K562 (cell line): ENCODE data around the gene KRT26. TPM values are rescaled to one million over a fixed set of nuclear protein-coding genes. Genes with fewer than 3 reads are reported as not detected.
A peak's percentile ranks its signal among the peaks of the same experiment; 100 is the strongest.

Experiments used
- IRF2 ChIP-seq: sonication (generic); formaldehyde crosslinking; IDR thresholded peaks from 2 replicates; pipeline ENCODE4 v1.8.1; 2022; ENCODE audit warnings: mild to moderate bottlenecking, missing genetic modification reagents
- MIER1 ChIP-seq: fragments of 450-650 bp; IDR thresholded peaks from 2 replicates; pipeline ENCODE4 v1.6.1; 2016; ENCODE audit warnings: antibody characterized with exemption, mild to moderate bottlenecking, low read depth
- NCOA1 ChIP-seq: fragments of 450-650 bp; IDR thresholded peaks from 2 replicates; pipeline ENCODE4 v1.6.1; 2016; ENCODE audit warnings: low read depth
- NKRF ChIP-seq: fragments of 450-650 bp; IDR thresholded peaks from 2 replicates; pipeline ENCODE4 v1.6.1; 2016; ENCODE audit warnings: borderline replicate concordance
- PHB ChIP-seq: fragments of 250-450 bp; sonication (Bioruptor Pico); IDR thresholded peaks from 2 replicates; pipeline ENCODE4 v1.5.0; 2021
- RCOR1 ChIP-seq, 2 experiments: IDR thresholded peaks; 2 replicates each; pipeline ENCODE4 v1.6.1; 2012; ENCODE audit warnings: low read depth in 2 of 2, low read length in 2 of 2, borderline replicate concordance in 1 of 2, improper control_type of control experiment in 1 of 2
- ZNF274 ChIP-seq: IDR thresholded peaks from 2 replicates; pipeline ENCODE4 v1.6.1; 2011; ENCODE audit warnings: low read depth, mild to moderate bottlenecking, low read length, moderate library complexity, borderline replicate concordance
- ZNF318 ChIP-seq, 2 experiments: fragments of 450-650 bp; IDR thresholded peaks; 2 replicates each; pipeline ENCODE4 v1.6.1; 2016; ENCODE audit warnings: mild to moderate bottlenecking in 2 of 2, borderline replicate concordance in 1 of 2, low read depth in 1 of 2, moderate library complexity in 1 of 2
- ZNF384 ChIP-seq: IDR thresholded peaks from 2 replicates; pipeline ENCODE4 v1.6.1; 2012; ENCODE audit warnings: low read depth, low read length, improper control_type of control experiment
- ZNF79 ChIP-seq: fragments of 250-450 bp; sonication (Bioruptor Pico); IDR thresholded peaks from 2 replicates; pipeline ENCODE4 v1.4.0; 2020; ENCODE audit warnings: low read depth, mild to moderate bottlenecking, moderate library complexity
- polyA plus RNA-seq, 8 experiments: library from polyadenylated mRNA; depleted of rRNA in 4 of 8; stranded (reverse) in 5 of 8; unstranded in 3 of 8; fragments of >200 nt; fragmentation: Nextera tagmentation in 2 of 8; fragmentation: Illumina TruSeq in 1 of 8; extraction: Ambion mirVana in 2 of 8; extraction: Trizol in 1 of 8; gene quantifications; 2 replicates each; pipeline versions ENCODE4 v1.2.1 to v1.2.3, GENCODE V29; 2011 to 2014; ENCODE audit warnings: inconsistent platforms in 1 of 8, missing spikeins in 1 of 8
- total RNA-seq, 7 experiments: library from RNA; depleted of rRNA in 6 of 7; stranded (reverse); fragments of >200 nt in 6 of 7; fragmentation: Illumina TruSeq in 2 of 7; extraction: Trizol in 2 of 7; gene quantifications; 2 replicates each; pipeline versions ENCODE4 v1.2.1 to v1.2.3, GENCODE V29; 2011 to 2021; ENCODE audit warnings: low replicate concordance in 1 of 7
- TF ChIP-seq, protein P1 (sequence below): fragments of 450-650 bp; formaldehyde crosslinking; IDR thresholded peaks from 2 replicates; pipeline ENCODE4 v1.4.0; 2022; ENCODE audit warnings: missing genetic modification characterization
- TF ChIP-seq, protein P2 (sequence below): fragments of 450-650 bp; conservative IDR thresholded peaks from 2 replicates; pipeline ENCODE4 v1.6.1; 2016; ENCODE audit warnings: missing genetic modification characterization, low read depth, mild to moderate bottlenecking, control low read depth, missing compliant biosample characterization
- TF ChIP-seq, protein P3 (sequence below): sonication (generic); formaldehyde crosslinking; IDR thresholded peaks from 2 replicates; pipeline ENCODE4 v1.8.0; 2022; ENCODE audit warnings: mild to moderate bottlenecking, missing genetic modification reagents

Gene KRT26
- total and polyA plus RNA-seq, 9 of the 15 experiments (the other 6 are each of a cell fraction or from before 2014, with no cell fraction given) = not detected

- TF ChIP-seq ZNF384 (no peak), ZNF318 (IDR thresholded peaks at IDR 0.05; ENCODE audit: borderline replicate concordance in 1 of 2, low read depth in 1 of 2) (no peak), MIER1 (no peak), NKRF (no peak), ZNF79 (no peak), NCOA1 (0 out of 2 replicates have a peak, but pooled peaks have one; percentile 4), PHB (CRISPR knock-in tag) (no peak), IRF2 (CRISPR knock-in tag) (no peak), ZNF274 (no peak), RCOR1 (IDR thresholded peaks at IDR 0.05; ENCODE audit: borderline replicate concordance in 1 of 2, low read depth in 2 of 2, low read length in 2 of 2) (peak in 1 of 2 experiments; percentile 18; a peak in 1 of 4 replicates)
- TF ChIP-seq, protein P1, sequence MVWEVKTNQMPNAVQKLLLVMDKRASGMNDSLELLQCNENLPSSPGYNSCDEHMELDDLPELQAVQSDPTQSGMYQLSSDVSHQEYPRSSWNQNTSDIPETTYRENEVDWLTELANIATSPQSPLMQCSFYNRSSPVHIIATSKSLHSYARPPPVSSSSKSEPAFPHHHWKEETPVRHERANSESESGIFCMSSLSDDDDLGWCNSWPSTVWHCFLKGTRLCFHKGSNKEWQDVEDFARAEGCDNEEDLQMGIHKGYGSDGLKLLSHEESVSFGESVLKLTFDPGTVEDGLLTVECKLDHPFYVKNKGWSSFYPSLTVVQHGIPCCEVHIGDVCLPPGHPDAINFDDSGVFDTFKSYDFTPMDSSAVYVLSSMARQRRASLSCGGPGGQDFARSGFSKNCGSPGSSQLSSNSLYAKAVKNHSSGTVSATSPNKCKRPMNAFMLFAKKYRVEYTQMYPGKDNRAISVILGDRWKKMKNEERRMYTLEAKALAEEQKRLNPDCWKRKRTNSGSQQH = no peak
- TF ChIP-seq, protein P2, sequence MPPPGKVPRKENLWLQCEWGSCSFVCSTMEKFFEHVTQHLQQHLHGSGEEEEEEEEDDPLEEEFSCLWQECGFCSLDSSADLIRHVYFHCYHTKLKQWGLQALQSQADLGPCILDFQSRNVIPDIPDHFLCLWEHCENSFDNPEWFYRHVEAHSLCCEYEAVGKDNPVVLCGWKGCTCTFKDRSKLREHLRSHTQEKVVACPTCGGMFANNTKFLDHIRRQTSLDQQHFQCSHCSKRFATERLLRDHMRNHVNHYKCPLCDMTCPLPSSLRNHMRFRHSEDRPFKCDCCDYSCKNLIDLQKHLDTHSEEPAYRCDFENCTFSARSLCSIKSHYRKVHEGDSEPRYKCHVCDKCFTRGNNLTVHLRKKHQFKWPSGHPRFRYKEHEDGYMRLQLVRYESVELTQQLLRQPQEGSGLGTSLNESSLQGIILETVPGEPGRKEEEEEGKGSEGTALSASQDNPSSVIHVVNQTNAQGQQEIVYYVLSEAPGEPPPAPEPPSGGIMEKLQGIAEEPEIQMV (tag) = no peak
- TF ChIP-seq, protein P3, sequence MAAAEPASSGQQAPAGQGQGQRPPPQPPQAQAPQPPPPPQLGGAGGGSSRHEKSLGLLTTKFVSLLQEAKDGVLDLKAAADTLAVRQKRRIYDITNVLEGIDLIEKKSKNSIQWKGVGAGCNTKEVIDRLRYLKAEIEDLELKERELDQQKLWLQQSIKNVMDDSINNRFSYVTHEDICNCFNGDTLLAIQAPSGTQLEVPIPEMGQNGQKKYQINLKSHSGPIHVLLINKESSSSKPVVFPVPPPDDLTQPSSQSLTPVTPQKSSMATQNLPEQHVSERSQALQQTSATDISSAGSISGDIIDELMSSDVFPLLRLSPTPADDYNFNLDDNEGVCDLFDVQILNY (CRISPR knock-in tag) = no peak
These were observed 47.6 kb upstream of the KRT26 start (continued) for GRCh38 chr17:40819528-40820125.
